B cell (primary cell): ENCODE measurements around the gene ERC2.

Experiments
- EZH2 ChIP-seq: IDR thresholded peaks from 2 replicates; pipeline ENCODE4 v1.6.1; 2012; ENCODE audit warnings: borderline replicate concordance, low read depth, mild to moderate bottlenecking, moderate library complexity, low read length; ENCODE audit not compliant: insufficient read depth, poor library complexity, severe bottlenecking
- TF ChIP-seq, protein P1 (sequence below): fragments of 200-600 bp; IDR thresholded peaks from one replicate; pipeline ENCODE4 v1.8.0; 2022; ENCODE audit warnings: antibody characterized with exemption, mild to moderate bottlenecking

DNA sequence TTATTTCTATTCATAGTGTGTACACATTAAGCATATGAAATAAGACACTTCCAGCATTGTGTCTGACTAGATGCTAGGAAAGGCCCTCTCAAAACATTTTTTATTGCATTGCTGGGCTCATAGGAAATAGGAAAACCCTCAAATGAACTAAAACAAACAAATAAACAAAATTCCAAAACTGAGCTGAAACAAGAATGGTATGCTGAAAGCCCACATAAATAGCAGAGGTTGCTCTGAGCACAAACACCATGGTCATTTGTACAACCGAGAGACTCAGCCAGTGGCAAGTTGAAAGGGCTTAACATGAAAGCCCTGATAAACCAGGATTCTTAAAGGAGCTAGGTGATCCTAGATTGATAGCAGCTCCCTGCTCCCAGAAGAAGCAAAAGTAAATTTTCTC is 671.2 kb downstream of the ERC2 start:
- TF ChIP-seq, protein P1, sequence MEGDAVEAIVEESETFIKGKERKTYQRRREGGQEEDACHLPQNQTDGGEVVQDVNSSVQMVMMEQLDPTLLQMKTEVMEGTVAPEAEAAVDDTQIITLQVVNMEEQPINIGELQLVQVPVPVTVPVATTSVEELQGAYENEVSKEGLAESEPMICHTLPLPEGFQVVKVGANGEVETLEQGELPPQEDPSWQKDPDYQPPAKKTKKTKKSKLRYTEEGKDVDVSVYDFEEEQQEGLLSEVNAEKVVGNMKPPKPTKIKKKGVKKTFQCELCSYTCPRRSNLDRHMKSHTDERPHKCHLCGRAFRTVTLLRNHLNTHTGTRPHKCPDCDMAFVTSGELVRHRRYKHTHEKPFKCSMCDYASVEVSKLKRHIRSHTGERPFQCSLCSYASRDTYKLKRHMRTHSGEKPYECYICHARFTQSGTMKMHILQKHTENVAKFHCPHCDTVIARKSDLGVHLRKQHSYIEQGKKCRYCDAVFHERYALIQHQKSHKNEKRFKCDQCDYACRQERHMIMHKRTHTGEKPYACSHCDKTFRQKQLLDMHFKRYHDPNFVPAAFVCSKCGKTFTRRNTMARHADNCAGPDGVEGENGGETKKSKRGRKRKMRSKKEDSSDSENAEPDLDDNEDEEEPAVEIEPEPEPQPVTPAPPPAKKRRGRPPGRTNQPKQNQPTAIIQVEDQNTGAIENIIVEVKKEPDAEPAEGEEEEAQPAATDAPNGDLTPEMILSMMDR = no peak
- TF ChIP-seq EZH2 = no peak
